Endometrial microvascular endothelial cells (primary cell): Measurements from ENCODE around the gene CALML3. TPM values are rescaled to one million over a fixed set of nuclear protein-coding genes. Genes with fewer than 3 reads are reported as not detected.

Experiments
- in situ Hi-C: cut with HindIII; loops from 2 replicates; pipeline ENCODE4 v1.10.0; 2017; ENCODE audit warnings: low sequenced_read_pairs, low pct_unique_long_range_greater_than_20kb; ENCODE audit errors: inconsistent ontology term
- total RNA-seq: library from RNA; depleted of rRNA; stranded (reverse); fragments of >200 nt; gene quantifications from one replicate; pipeline ENCODE4 v1.2.3, GENCODE V29; 2015; ENCODE audit errors: inconsistent ontology term

CALML3 gene
- total RNA-seq, 1 donor from 2014 or later = not detected

- in situ Hi-C loops = no loop called here
These were observed 34.7 kb upstream of the CALML3 start for GRCh38 chr10:5490032-5490431.

GRCh38 chr10:5490698-5491464 lies 33.9 kb upstream of the CALML3 start:
- in situ Hi-C loops = no loop called here

- in situ Hi-C loops = no loop called here
These were observed 33.3 kb upstream of the CALML3 start for GRCh38 chr10:5491477-5491876.

- in situ Hi-C loops = no loop called here
These were observed 32.4 kb upstream of the CALML3 start for GRCh38 chr10:5492322-5492855.

- in situ Hi-C loops = no loop called here
These were observed 31.7 kb upstream of the CALML3 start for GRCh38 chr10:5492929-5493576.

GRCh38 chr10:5493691-5494090 lies 31.1 kb upstream of the CALML3 start:
- in situ Hi-C loops = no loop called here

- in situ Hi-C loops = no loop called here
These were observed 30.1 kb upstream of the CALML3 start for GRCh38 chr10:5494611-5495010.

- in situ Hi-C loops = no loop called here
These were observed 28.2 kb upstream of the CALML3 start for GRCh38 chr10:5496261-5497250.

- in situ Hi-C loops = no loop called here
These were observed 27.5 kb upstream of the CALML3 start for GRCh38 chr10:5497289-5497688.

GRCh38 chr10:5497948-5498730 lies 26.6 kb upstream of the CALML3 start:
- in situ Hi-C loops = no loop called here

- in situ Hi-C loops = no loop called here
These were observed 25.8 kb upstream of the CALML3 start for GRCh38 chr10:5498791-5499492.

GRCh38 chr10:5499493-5500140 lies 25.1 kb upstream of the CALML3 start, which contains the start of gene CALML5:
TSS of gene CALML5 (minus strand) at chr10:5499570. CDS start at chr10:5499438, 132 bp downstream.
- in situ Hi-C loops = no loop called here

GRCh38 chr10:5500162-5500670 lies 24.5 kb upstream of the CALML3 start:
- in situ Hi-C loops = no loop called here

GRCh38 chr10:5500910-5501309 lies 23.9 kb upstream of the CALML3 start:
- in situ Hi-C loops = no loop called here

GRCh38 chr10:5502061-5502521 lies 22.7 kb upstream of the CALML3 start:
- in situ Hi-C loops = no loop called here

- in situ Hi-C loops = no loop called here
These were observed 21.9 kb upstream of the CALML3 start for GRCh38 chr10:5502571-5503476.
